Pancreas (tissue), 10 donors: Measurements from ENCODE around the gene CCDC102A. TPM values are rescaled to one million over a fixed set of nuclear protein-coding genes. Genes with fewer than 3 reads are reported as not detected.

Source experiments
- ATAC-seq, 4 donors: fragments of 200-7000 bp; cut with Tn5 transposase; one replicate each; pipeline versions ENCODE4 v1.8.0 to v1.9.1; 2020; ENCODE audit warnings: mild to moderate bottlenecking in 4 of 4, moderate library complexity in 4 of 4
- DNase-seq, 6 donors: peaks; one replicate each; pipeline ENCODE4 v3.0.0-alpha.2; 2020
- FAIRE-seq: peaks from 2 replicates; lab custom pipeline; 2012; peaks lifted over from hg19 to GRCh38; lab: Jason Lieb, UNC
- H3K27ac ChIP-seq, 4 donors: fragments of 200-600 bp; sonication (generic); 1 replicate in 3 of 4; 2 replicates in 1 of 4; pipeline versions ENCODE4 v1.5.0 to v1.8.0; 2020
- H3K27me3 ChIP-seq, 4 donors: fragments of 200-600 bp; one replicate each; pipeline ENCODE4 v1.8.0; 2021
- H3K36me3 ChIP-seq, 3 donors: fragments of 200-600 bp; sonication (generic) in 1 of 3; one replicate each; pipeline versions ENCODE4 v1.5.0 to v1.8.0; 2020 to 2021
- H3K4me1 ChIP-seq, 3 donors: fragments of 200-600 bp; one replicate each; pipeline ENCODE4 v1.8.0; 2021
- H3K4me3 ChIP-seq, 4 donors: fragments of 200-600 bp; sonication (generic) in 2 of 4; one replicate each; pipeline versions ENCODE4 v1.5.0 to v1.8.0; 2020 to 2021
- H3K9me3 ChIP-seq, 4 donors: fragments of 200-600 bp; one replicate each; pipeline ENCODE4 v1.8.0; 2021
- WGBS, 2 donors: extraction: QIAGEN DNeasy Blood & Tissue Kit; methylation state at CpG; one replicate each; pipeline ENCODE4 v1.1.7; 2013; 5-methylcytosine and 5-hydroxymethylcytosine counted together
- intact Hi-C, 3 donors: fragments of 100-400 bp; cut with DNase I; formaldehyde crosslinking; loops; one replicate each; pipeline versions ENCODE4 v1.11.1 to v1.14.2; 2022
- polyA plus RNA-seq, 2 donors: library from polyadenylated mRNA; stranded (reverse); fragments of 200-250 nt; gene quantifications; one replicate each; pipeline ENCODE4 v1.2.3, GENCODE V29; 2013
- total RNA-seq, 6 donors: library from RNA; stranded (reverse); fragmentation: NEBNext Ultra II Directional in 4 of 6; extraction: Animal tissue kit (Norgen Biotek cat#: 25700) in 4 of 6; gene quantifications; one replicate each; pipeline versions ENCODE4 v1.2.1 to v1.2.4, GENCODE V29; 2021 to 2023
- TF ChIP-seq, protein P1 (sequence below), 4 donors: fragments of 200-600 bp; sonication (generic) in 3 of 4; IDR thresholded peaks; one replicate each; pipeline versions ENCODE4 v1.5.0 to v1.8.0; 2021; ENCODE audit warnings: antibody characterized with exemption in 4 of 4
- donor health status: healthy with polysubstance abuse.
- donor health status: DM: no; HTN: no; CAD: no; lungs with moderate emphysema.
- donor health status: DM: no; HTN: no; CAD: no.
- donor health status: control.
- donor health status: control.
- donor health status: Bipolar disorder and iron deficiency.
- donor health status: DM: yes; HTN: yes; CAD: no.
- donor health status: DM: no; HTN: no; CAD: no.
- donor health status: DM: no; HTN: no; CAD: no.
- donor health status: DM: yes; HTN: yes; CAD: no.

CCDC102A gene
- total and polyA plus RNA-seq, 8 donors, result 2.2 to 5.8 (median 2.9) TPM

DNA sequence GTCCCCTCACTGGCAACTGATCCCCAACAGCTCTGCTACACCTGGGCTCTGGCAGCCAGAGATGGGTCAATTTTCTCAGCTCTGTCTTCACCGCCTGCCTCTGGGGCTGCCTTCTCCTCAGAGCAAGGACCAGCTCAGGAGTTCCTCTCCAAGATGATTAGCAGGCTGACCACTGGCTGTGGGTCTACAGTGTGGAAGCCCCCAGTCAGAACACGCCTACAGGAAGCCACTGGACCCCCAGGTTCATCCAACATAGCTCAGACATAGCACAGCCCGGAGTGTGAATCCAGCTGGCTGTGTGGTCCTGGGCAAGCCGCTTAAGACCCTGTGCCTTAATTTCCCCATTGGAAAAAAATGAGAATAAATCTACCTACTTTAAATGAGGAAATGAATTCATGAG, 55.0 kb downstream of the CCDC102A start:
- no peak for ATAC-seq
- H3K27ac ChIP-seq, result no peak overlapping the region
- intact Hi-C loops, result no loop called here

DNA sequence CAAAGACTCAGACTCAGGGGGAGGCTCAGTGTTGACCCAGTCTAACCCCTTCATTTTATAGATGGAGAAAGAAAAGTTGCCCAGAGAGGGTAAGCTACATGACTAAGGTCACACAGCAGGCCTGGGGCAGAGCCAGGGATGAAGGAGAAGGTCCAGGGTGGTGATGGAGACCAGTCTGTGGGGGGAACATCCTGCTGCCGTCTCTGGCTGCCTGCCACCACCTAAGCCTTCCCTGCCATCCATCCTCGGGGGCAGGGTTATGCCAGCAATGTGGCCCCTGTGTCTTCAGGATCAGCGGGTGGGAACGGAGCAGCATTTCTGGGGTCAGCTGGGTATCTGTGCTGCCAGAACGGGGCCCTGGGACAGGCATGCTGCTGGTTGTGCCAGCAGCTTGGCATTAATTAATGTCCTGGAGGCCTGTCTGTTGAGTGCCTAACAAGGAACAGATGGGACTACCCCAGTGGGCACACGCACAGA, 55.6 kb downstream of the CCDC102A start:
- WGBS, 2 donors, result 36 to 45% methylated on average over 6 of the region's 6 CpGs
- Histone ChIP-seq H3K4me3 (no peak overlapping the region), H3K27ac (peak overlapping the region; percentile 22 to 76 (median 60)), H3K36me3 (no peaks in the 10 kb centered on the region), H3K27me3 (no peaks in the 10 kb centered on the region), H3K9me3 (no peaks in the 10 kb centered on the region), H3K4me1 (peaks cover 0 to 19% (median 7%) of the 10 kb centered on the region in 3 donors)
- TF ChIP-seq, protein P1, sequence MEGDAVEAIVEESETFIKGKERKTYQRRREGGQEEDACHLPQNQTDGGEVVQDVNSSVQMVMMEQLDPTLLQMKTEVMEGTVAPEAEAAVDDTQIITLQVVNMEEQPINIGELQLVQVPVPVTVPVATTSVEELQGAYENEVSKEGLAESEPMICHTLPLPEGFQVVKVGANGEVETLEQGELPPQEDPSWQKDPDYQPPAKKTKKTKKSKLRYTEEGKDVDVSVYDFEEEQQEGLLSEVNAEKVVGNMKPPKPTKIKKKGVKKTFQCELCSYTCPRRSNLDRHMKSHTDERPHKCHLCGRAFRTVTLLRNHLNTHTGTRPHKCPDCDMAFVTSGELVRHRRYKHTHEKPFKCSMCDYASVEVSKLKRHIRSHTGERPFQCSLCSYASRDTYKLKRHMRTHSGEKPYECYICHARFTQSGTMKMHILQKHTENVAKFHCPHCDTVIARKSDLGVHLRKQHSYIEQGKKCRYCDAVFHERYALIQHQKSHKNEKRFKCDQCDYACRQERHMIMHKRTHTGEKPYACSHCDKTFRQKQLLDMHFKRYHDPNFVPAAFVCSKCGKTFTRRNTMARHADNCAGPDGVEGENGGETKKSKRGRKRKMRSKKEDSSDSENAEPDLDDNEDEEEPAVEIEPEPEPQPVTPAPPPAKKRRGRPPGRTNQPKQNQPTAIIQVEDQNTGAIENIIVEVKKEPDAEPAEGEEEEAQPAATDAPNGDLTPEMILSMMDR (IDR thresholded peaks at IDR 0.05), result no peak
- ATAC-seq (no peak), FAIRE-seq (no peak), DNase-seq (peak in 1 of 6 donors; percentile 53)
- intact Hi-C loops, result no loop called here

More for the DNA sequence above, 55.0 kb downstream of the CCDC102A start:
- Histone ChIP-seq H3K9me3 (no peaks in the 10 kb centered on the region), H3K4me1 (peaks cover 0 to 19% (median 7%) of the 10 kb centered on the region in 3 donors), H3K4me3 (no peak overlapping the region), H3K36me3 (no peaks in the 10 kb centered on the region), H3K27me3 (no peaks in the 10 kb centered on the region)
- no peak for FAIRE-seq
- DNase-seq, result peak in 1 of 6 donors; percentile 26
- TF ChIP-seq, protein P1 (IDR thresholded peaks at IDR 0.05), result no peak
- 91 to 94% methylated on average over 4 of the region's 4 CpGs for WGBS, 2 donors

DNA sequence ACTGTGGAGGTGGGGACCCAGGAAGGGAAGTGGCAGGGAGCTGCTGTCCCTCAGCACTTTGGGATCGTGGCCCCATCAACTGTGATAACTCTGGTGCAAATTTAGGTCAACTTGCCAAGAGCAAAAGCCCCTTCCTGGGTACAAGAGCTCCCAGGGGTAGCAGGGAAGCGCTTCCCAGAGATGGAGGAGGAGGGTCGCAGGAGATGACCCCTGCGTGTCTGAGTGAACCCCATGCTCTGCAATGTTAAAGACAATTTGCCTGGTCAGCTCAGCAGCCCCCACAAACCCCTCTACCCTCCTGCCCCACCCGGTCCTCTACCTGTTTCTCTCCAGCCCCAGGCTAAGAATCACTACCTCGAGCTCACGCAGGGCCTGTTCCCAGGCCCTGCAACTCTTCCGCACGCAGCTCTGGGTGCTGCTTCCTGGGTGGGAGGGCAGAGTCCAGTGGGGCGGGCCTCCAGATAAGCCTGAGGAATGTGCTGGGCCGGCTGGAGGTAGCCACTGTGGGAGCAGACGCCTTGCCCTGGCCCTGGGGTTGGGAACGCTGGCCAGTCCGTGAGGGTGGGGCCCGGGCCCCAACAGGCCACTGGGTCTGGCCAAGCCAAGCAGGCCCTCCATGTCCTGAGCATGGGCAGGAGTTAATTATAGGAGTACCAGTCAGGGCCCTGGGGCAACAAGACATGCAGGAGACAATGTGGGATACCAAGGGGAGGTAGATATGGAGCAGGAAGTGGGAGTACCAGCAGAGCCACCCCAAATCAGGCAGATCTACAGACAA, 56.2 kb downstream of the CCDC102A start:
- intact Hi-C loops, result no loop called here
- Histone ChIP-seq H3K27ac (peak overlapping the region; percentile 22 to 76 (median 60)), H3K27me3 (no peaks in the 10 kb centered on the region), H3K4me1 (peaks cover 0 to 16% (median 3%) of the 10 kb centered on the region in 3 donors), H3K36me3 (no peaks in the 10 kb centered on the region), H3K4me3 (peak overlapping the region in 1 of 4 donors; percentile 40), H3K9me3 (no peaks in the 10 kb centered on the region)
- TF ChIP-seq, protein P1 (IDR thresholded peaks at IDR 0.05), result no peak
- FAIRE-seq (no peak), ATAC-seq (peak; percentile 87 to 94 (median 90)), DNase-seq (peak; percentile 79 to 93 (median 84))
- WGBS, 2 donors, result 19 to 20% methylated on average over 15 of the region's 15 CpGs

DNA sequence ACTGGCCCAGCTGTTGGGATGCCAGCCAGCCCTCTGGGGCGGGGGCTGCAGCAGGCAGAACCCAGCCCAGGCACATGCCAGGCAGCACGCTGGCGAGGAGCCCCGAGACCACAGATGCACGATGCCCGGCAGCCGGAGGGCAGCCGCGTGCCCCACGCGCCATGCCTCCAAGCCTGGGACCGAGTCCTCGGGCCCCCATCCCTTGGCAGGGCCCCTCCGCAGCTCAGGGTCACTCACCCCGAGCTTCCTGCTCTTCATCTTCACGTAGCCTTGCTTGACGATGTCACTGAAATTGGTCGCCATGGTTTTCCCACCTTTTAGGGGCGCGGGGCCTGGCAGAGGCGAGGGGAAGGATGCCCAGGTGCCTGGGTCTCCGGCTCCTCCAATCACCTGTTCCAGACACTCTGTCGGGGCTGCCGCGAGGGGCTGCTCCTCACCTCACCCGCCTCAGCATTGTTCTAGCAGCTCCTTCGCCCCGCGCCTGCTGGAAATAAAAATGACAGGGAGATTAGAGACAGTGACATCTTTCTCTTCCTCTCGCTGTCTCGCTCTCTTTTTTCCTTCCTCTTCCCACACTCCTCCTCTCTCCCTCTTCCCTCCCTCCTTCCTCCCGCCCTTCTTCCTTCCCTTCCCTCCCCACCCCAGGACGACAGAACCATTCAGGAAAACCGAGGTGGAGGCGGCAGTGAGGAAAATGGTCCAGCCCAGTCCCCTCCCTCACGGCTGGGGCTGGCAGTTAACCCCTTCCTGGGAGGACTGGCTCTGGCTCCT, 57.0 kb downstream of the CCDC102A start:
- FAIRE-seq (no peak), DNase-seq (peak in 1 of 6 donors; percentile 72), ATAC-seq (peak; percentile 19 to 61 (median 36))
- WGBS, 2 donors, result 54 to 63% methylated on average over 36 of the region's 36 CpGs
- peaks cover 0 to 16% (median 0%) of the 10 kb centered on the region in 3 donors for H3K4me1 ChIP-seq
- intact Hi-C loops, result no loop called here
- H3K4me3 ChIP-seq, result peak overlapping the region in 2 of 4 donors; percentile 7 to 40
- peaks cover 0 to 4% (median 0%) of the 10 kb centered on the region in 3 donors for H3K36me3 ChIP-seq
- peak overlapping the region in 3 of 4 donors; percentile 59 to 76 (median 60) for H3K27ac ChIP-seq
- TF ChIP-seq, protein P1 (IDR thresholded peaks at IDR 0.05), result no peak
- no peaks in the 10 kb centered on the region for H3K9me3 ChIP-seq
- no peaks in the 10 kb centered on the region for H3K27me3 ChIP-seq
